Stimulated activated CD4-positive, alpha-beta T cell treated with anti-CD3 and anti-CD28 coated beads, Interleukin-15, amount 100 ng/mL, for 24 hours (primary cell): ENCODE results near the gene MSRB1.

Source experiments
- DNase-seq: peaks from one replicate; pipeline ENCODE4 v3.0.0-alpha.2; 2020

Gene MSRB1

DNA sequence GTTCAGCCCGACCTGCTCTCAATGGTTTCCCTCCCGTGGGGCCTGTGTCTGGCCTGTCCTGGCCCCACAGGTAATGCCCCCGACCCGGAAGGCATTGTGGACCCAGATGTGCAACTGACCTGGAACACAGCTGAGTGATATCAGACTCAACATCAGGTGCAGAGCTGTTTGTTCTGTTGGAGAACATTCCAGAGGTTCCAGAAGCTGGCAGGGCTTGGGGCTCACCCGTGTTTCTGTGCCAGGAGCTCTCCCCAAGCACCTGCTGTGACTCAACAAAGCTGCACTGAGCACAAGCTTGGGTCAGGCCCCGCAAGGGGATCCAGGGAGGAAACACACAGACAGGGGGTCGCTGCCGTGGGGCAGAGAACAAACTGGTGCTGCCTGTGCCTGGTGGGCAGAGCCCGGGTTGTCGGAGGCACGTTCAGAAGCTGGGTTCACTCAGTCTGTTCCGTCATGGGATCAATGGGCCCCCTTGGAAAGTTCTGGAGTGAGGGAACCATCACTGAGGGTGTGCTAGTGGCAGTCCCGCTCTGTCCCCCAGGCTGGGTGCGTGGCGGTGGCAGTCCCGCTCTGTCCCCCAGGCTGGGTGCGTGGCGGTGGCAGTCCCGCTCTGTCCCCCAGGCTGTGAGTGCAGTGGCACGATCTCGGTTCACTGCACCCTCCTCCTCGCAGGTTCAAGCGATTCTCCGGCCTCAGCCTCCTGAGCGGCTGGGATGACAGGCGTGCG is 46.9 kb downstream of the MSRB1 start:
- DNase-seq, result no peak

DNA sequence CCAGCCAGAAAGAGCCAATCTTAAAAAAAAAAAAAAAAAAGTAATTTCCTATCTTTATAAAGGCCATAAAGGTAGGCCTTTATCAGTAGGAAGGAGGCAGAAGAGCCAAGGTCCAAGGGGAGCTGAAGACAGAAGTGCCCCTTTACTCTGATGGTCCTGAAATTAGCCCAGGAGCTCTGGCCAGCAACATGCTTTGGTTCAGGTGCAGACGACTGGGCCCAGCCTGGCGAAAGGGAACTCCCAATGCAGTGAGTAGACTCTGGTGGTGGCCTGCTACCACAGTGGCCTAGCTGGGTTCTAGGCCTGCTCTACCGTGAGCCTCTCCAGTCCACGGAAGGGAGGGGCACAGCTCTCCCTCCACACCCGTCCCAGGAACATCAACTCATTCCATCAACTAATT is 47.9 kb downstream of the MSRB1 start:
- DNase-seq, result no peak

DNA sequence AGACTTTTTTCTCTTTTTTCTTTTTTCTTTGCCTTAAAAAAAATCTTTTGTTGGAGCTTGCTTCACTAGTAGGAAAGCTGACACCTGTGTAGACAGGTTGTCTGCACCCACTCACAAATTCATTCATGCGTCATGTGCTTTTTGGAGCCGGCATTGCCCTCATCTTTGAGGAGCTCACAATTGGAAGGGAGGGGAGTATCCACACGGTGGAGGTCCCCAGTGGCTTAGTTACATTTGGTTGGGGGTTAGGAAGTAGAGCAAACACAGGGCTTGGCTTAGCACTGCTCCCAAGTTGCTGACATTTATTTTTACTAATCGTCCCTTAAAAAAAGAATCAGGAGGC is 52.3 kb downstream of the MSRB1 start:
- no peak for DNase-seq

DNA sequence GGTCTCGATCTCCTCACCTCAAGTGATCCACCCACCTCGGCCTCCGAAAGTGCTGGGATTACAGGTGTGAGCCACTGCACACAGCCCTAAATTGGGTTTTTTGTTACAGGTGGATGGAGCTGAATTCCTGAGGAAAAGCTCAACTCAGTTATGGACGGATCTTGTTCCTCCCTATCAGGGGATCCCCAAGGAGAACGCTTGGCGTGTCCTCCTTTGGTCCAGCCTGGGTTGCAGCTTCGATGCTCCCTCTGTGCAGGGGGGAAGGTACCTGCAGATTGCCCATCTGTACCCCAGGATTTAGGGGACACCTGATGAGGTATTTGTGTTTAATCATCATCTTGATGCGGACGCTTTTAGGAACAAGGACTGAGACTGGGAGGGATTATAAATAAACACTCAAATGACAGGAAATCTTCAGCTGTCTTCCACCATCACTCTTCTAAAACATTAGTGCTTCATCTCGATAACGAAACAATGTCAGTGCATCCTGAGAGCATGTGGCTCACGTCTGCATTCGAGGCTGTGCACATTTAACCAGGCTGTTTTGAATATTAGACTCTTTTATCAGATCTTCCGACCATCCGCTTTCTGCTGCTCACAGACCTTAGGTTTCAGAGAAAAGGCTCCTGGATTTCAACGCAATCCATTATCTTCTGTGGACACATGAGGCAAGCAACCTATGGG is 52.8 kb downstream of the MSRB1 start:
- DNase-seq, result no peak
